Activated CD8-positive, alpha-beta T cell treated with anti-CD3 and anti-CD28 coated beads, Interleukin-2, amount 10 ng/mL, durations not matched to agents 7 days and 5 days (primary cell): ENCODE results near the gene TAF15. TPM values are rescaled to one million over a fixed set of nuclear protein-coding genes. Genes with fewer than 3 reads are reported as not detected.
A peak's percentile ranks its signal among the peaks of the same experiment; 100 is the strongest.

Experiments used
- ATAC-seq: fragments of 150-1000 bp; cut with Tn5 transposase; one replicate; pipeline ENCODE4 v1.10.0; 2021; ENCODE audit warnings: moderate library complexity
- CTCF ChIA-PET: fragments of 350-600 bp; sonication (Branson Sonifier 250); formaldehyde crosslinking; loops from one replicate; lab custom pipeline; 2021; ENCODE audit warnings: antibody characterized with exemption; lab: Charles Lee
- POLR2A ChIA-PET: fragments of 350-600 bp; sonication (Branson Sonifier 250); formaldehyde crosslinking; loops from one replicate; lab custom pipeline; 2021; ENCODE audit warnings: antibody characterized with exemption; lab: Charles Lee
- DNase-seq: peaks from one replicate; pipeline ENCODE4 v3.0.0-alpha.2; 2020
- H3K27ac Mint-ChIP-seq: one replicate; pipeline ENCODE4 v1.8.0; 2021; ENCODE audit warnings: mild to moderate bottlenecking, mixed read lengths
- H3K27me3 Mint-ChIP-seq: one replicate; pipeline ENCODE4 v1.8.0; 2021; ENCODE audit warnings: low read depth, mixed read lengths
- H3K36me3 Mint-ChIP-seq: one replicate; pipeline ENCODE4 v1.8.0; 2021; ENCODE audit warnings: low read depth, mixed read lengths
- H3K4me1 Mint-ChIP-seq: one replicate; pipeline ENCODE4 v1.8.0; 2021; ENCODE audit warnings: low read depth, mixed read lengths
- H3K4me3 Mint-ChIP-seq: one replicate; pipeline ENCODE4 v1.8.0; 2021; ENCODE audit warnings: mild to moderate bottlenecking, mixed read lengths
- H3K9me3 Mint-ChIP-seq: one replicate; pipeline ENCODE4 v1.8.0; 2022; ENCODE audit warnings: mixed read lengths; ENCODE audit not compliant: insufficient read depth
- total RNA-seq, 2 experiments: library from RNA; stranded (reverse); gene quantifications; one replicate each; pipeline ENCODE4 v1.2.3, GENCODE V29; 2021

TAF15 gene
- total RNA-seq, 2 experiments from 2014 or later = 336 to 341 TPM

- Mint-ChIP-seq H3K36me3 (no peaks in the 10 kb centered on the region), H3K27me3 (peaks cover 19% of the 10 kb centered on the region), H3K27ac (peak overlapping the region; percentile 63), H3K4me1 (peaks cover 33% of the 10 kb centered on the region), H3K9me3 (no peaks in the 10 kb centered on the region), H3K4me3 (no peak overlapping the region)
- ChIA-PET CTCF (interaction anchor here (4.8 kb wide), 1 partner anchor 37 kb away, joined by 58 read pairs; no protein-coding TSS in a partner anchor), POLR2A (no interaction called here)
- DNase-seq (peak; percentile 44), ATAC-seq (peak; percentile 26)
These were observed 7.6 kb upstream of the TAF15 start for GRCh38 chr17:35801583-35802224.

- POLR2A ChIA-PET = interaction anchor here (0.6 to 1.2 kb wide), 2 partner anchors 8 to 19 kb away, joined by 3 to 4 read pairs; no protein-coding TSS in a partner anchor
- Mint-ChIP-seq H3K4me3 (no peak overlapping the region), H3K27ac (no peak overlapping the region)
These were observed 4.6 kb upstream of the TAF15 start for GRCh38 chr17:35804658-35805192.

GRCh38 chr17:35807371-35808144, 1.7 kb upstream of the TAF15 start:
- Mint-ChIP-seq H3K27me3 (no peaks in the 10 kb centered on the region), H3K27ac (peak overlapping the region; percentile 98), H3K4me3 (peak overlapping the region; percentile 85), H3K36me3 (peaks cover 15% of the 10 kb centered on the region), H3K4me1 (peaks cover 46% of the 10 kb centered on the region), H3K9me3 (no peaks in the 10 kb centered on the region)
- ATAC-seq = no peak
- POLR2A ChIA-PET = interaction anchor here (0.6 to 3.0 kb wide), 7 partner anchors 11 to 1142 kb away, joined by 3 to 34 read pairs (median 5); partner anchors contain the start of genes AP2B1 and SLFN12L
- CTCF ChIA-PET = interaction anchor here (0.8 to 10.8 kb wide), 11 partner anchors 10 to 495 kb away, joined by 3 to 415 read pairs (median 8); partner anchors contain the start of genes C17orf50 and MMP28
- no peak for DNase-seq

More at GRCh38 chr17:35804658-35805192, 4.6 kb upstream of the TAF15 start:
- DNase-seq = peak; percentile 69
- ATAC-seq = peak; percentile 50
- H3K27me3 Mint-ChIP-seq = no peaks in the 10 kb centered on the region
- peaks cover 54% of the 10 kb centered on the region for H3K4me1 Mint-ChIP-seq
- CTCF ChIA-PET = interaction anchor here (0.6 to 10.8 kb wide), 24 partner anchors 9 to 709 kb away, joined by 3 to 415 read pairs (median 4); partner anchors contain the start of genes C17orf50 and MMP28
- no peaks in the 10 kb centered on the region for H3K36me3 Mint-ChIP-seq
- H3K9me3 Mint-ChIP-seq = no peaks in the 10 kb centered on the region

GRCh38 chr17:35808240-35808961, 883 bp upstream of the TAF15 start:
- H3K27ac Mint-ChIP-seq = peak overlapping the region; percentile 98
- peak overlapping the region; percentile 85 for H3K4me3 Mint-ChIP-seq
- ChIA-PET POLR2A (interaction anchor here (0.6 to 3.0 kb wide), 31 partner anchors 9 to 1141 kb away, joined by 3 to 34 read pairs (median 4); partner anchors contain the start of genes AP2B1, C17orf50, CCL5 and MMP28), CTCF (interaction anchor here (0.7 to 10.8 kb wide), 32 partner anchors 9 to 674 kb away, joined by 3 to 415 read pairs (median 4); partner anchors contain the start of genes C17orf50, MMP28, PEX12 and RDM1)
- DNase-seq (no peak), ATAC-seq (no peak)
- H3K9me3 Mint-ChIP-seq = no peaks in the 10 kb centered on the region
- H3K27me3 Mint-ChIP-seq = no peaks in the 10 kb centered on the region
- peaks cover 50% of the 10 kb centered on the region for H3K4me1 Mint-ChIP-seq
- peaks cover 20% of the 10 kb centered on the region for H3K36me3 Mint-ChIP-seq

GRCh38 chr17:35809855-35810461, 674 bp downstream of the TAF15 start:
- Mint-ChIP-seq H3K9me3 (no peaks in the 10 kb centered on the region), H3K4me3 (peak overlapping the region; percentile 85), H3K27ac (peak overlapping the region; percentile 98), H3K36me3 (peaks cover 28% of the 10 kb centered on the region), H3K4me1 (peaks cover 53% of the 10 kb centered on the region), H3K27me3 (no peaks in the 10 kb centered on the region)
- CTCF ChIA-PET = interaction anchor here (1.1 to 10.8 kb wide), 11 partner anchors 9 to 339 kb away, joined by 3 to 415 read pairs (median 7); partner anchors contain the start of genes C17orf50, MMP28 and PEX12
- ATAC-seq (no peak), DNase-seq (no peak)
- POLR2A ChIA-PET = interaction anchor here (0.6 to 3.0 kb wide), 17 partner anchors 9 to 567 kb away, joined by 3 to 34 read pairs (median 4); partner anchors contain the start of genes RDM1 and SLFN5

- Mint-ChIP-seq H3K27me3 (no peaks in the 10 kb centered on the region), H3K9me3 (no peaks in the 10 kb centered on the region), H3K4me3 (no peak overlapping the region), H3K4me1 (peaks cover 60% of the 10 kb centered on the region), H3K27ac (no peak overlapping the region), H3K36me3 (peaks cover 35% of the 10 kb centered on the region)
- POLR2A ChIA-PET = no interaction called here
- ATAC-seq (no peak), DNase-seq (no peak)
- CTCF ChIA-PET = interaction anchor here (0.7 to 10.8 kb wide), 5 partner anchors 15 to 223 kb away, joined by 3 to 415 read pairs (median 3); partner anchors contain the start of gene C17orf50
These were observed 2.5 kb downstream of the TAF15 start for GRCh38 chr17:35811759-35812158.

- peaks cover 56% of the 10 kb centered on the region for H3K4me1 Mint-ChIP-seq
- POLR2A ChIA-PET = no interaction called here
- no peaks in the 10 kb centered on the region for H3K9me3 Mint-ChIP-seq
- no peaks in the 10 kb centered on the region for H3K27me3 Mint-ChIP-seq
- no peak overlapping the region for H3K27ac Mint-ChIP-seq
- CTCF ChIA-PET = interaction anchor here (1.2 to 10.8 kb wide), 2 partner anchors 46 to 224 kb away, joined by 3 to 415 read pairs; partner anchors contain the start of gene C17orf50
- no peak overlapping the region for H3K4me3 Mint-ChIP-seq
- peaks cover 38% of the 10 kb centered on the region for H3K36me3 Mint-ChIP-seq
- ATAC-seq (no peak), DNase-seq (no peak)
These were observed 3.2 kb downstream of the TAF15 start for GRCh38 chr17:35812456-35812855.

GRCh38 chr17:35816723-35817122, 7.4 kb downstream of the TAF15 start:
- no peak overlapping the region for H3K4me3 Mint-ChIP-seq
- no peaks in the 10 kb centered on the region for H3K27me3 Mint-ChIP-seq
- H3K9me3 Mint-ChIP-seq = no peaks in the 10 kb centered on the region
- DNase-seq = no peak
- ATAC-seq = no peak
- peaks cover 52% of the 10 kb centered on the region for H3K36me3 Mint-ChIP-seq
- CTCF ChIA-PET = interaction anchor here (1.2 to 3.7 kb wide), 7 partner anchors 8 to 332 kb away, joined by 3 to 25 read pairs (median 6); partner anchors contain the start of gene TAF15
- H3K27ac Mint-ChIP-seq = no peak overlapping the region
- peaks cover 44% of the 10 kb centered on the region for H3K4me1 Mint-ChIP-seq
- POLR2A ChIA-PET = interaction anchor here (0.5 to 4.8 kb wide), 4 partner anchors 8 to 1148 kb away, joined by 3 to 28 read pairs (median 4); partner anchors contain the start of gene TAF15

- ATAC-seq (no peak), DNase-seq (no peak)
- ChIA-PET CTCF (interaction anchor here (1.2 to 3.7 kb wide), 5 partner anchors 9 to 204 kb away, joined by 3 to 25 read pairs (median 10); partner anchors contain the start of gene TAF15), POLR2A (interaction anchor here (0.6 to 4.8 kb wide), 3 partner anchors 8 to 470 kb away, joined by 3 to 28 read pairs (median 4); partner anchors contain the start of gene TAF15)
- Mint-ChIP-seq H3K27me3 (no peaks in the 10 kb centered on the region), H3K4me3 (no peak overlapping the region), H3K27ac (no peak overlapping the region), H3K9me3 (no peaks in the 10 kb centered on the region), H3K36me3 (peaks cover 50% of the 10 kb centered on the region), H3K4me1 (peaks cover 39% of the 10 kb centered on the region)
These were observed 7.9 kb downstream of the TAF15 start for GRCh38 chr17:35817196-35817595.

- H3K9me3 Mint-ChIP-seq = no peaks in the 10 kb centered on the region
- ATAC-seq = no peak
- H3K4me3 Mint-ChIP-seq = no peak overlapping the region
- no peak for DNase-seq
- POLR2A ChIA-PET = interaction anchor here (4.8 kb wide), 1 partner anchor 10 kb away, joined by 28 read pairs; the partner anchor contains the start of gene TAF15
- CTCF ChIA-PET = interaction anchor here (0.8 to 3.7 kb wide), 13 partner anchors 9 to 150 kb away, joined by 3 to 28 read pairs (median 5); partner anchors contain the start of gene TAF15
- H3K27me3 Mint-ChIP-seq = no peaks in the 10 kb centered on the region
- H3K36me3 Mint-ChIP-seq = peaks cover 59% of the 10 kb centered on the region
- H3K27ac Mint-ChIP-seq = peak overlapping the region; percentile 46
- H3K4me1 Mint-ChIP-seq = peaks cover 31% of the 10 kb centered on the region
These were observed 10.2 kb downstream of the TAF15 start for GRCh38 chr17:35819455-35819854.
